Muscle layer of colon (tissue), 2 donors: ENCODE data around the gene CDK10.

Experiments
- H3K27ac ChIP-seq: one replicate; pipeline ENCODE4 v1.7.0; 2013; ENCODE audit warnings: low read depth, mild to moderate bottlenecking, low read length, moderate library complexity
- H3K27me3 ChIP-seq, 2 donors: one replicate each; pipeline ENCODE4 v1.7.0; 2013; ENCODE audit warnings: low read length in 2 of 2, mild to moderate bottlenecking in 2 of 2; ENCODE audit not compliant: insufficient read depth in 2 of 2, control insufficient read depth in 1 of 2
- H3K36me3 ChIP-seq: one replicate; pipeline ENCODE4 v1.7.0; 2013; ENCODE audit warnings: mild to moderate bottlenecking, low read length; ENCODE audit not compliant: insufficient read depth
- H3K4me1 ChIP-seq: one replicate; pipeline ENCODE4 v1.7.0; 2013; ENCODE audit warnings: mild to moderate bottlenecking, low read length; ENCODE audit not compliant: insufficient read depth
- H3K4me3 ChIP-seq, 2 donors: one replicate each; pipeline ENCODE4 v1.7.0; 2013; ENCODE audit warnings: low read length in 2 of 2, low read depth in 1 of 2, mild to moderate bottlenecking in 1 of 2, moderate library complexity in 1 of 2
- H3K9ac ChIP-seq: one replicate; pipeline ENCODE4 v1.7.0; 2013; ENCODE audit warnings: low read length
- H3K9me3 ChIP-seq: one replicate; pipeline ENCODE4 v1.7.0; 2013; ENCODE audit warnings: mild to moderate bottlenecking, low read length
- donor health status: abdominal sarcoma.
- donor health status: Adenocarcinoma of cecum.

Gene CDK10

GRCh38 chr16:89721546-89722391, 35.3 kb downstream of the CDK10 start:
- Histone ChIP-seq H3K9me3 (no peaks in the 10 kb centered on the region), H3K36me3 (peaks cover 22% of the 10 kb centered on the region), H3K27ac (peak overlapping the region; percentile 90), H3K27me3 (no peaks in the 10 kb centered on the region), H3K4me3 (peak overlapping the region; percentile 51 to 83), H3K9ac (no peak overlapping the region), H3K4me1 (peaks cover 14% of the 10 kb centered on the region)

DNA sequence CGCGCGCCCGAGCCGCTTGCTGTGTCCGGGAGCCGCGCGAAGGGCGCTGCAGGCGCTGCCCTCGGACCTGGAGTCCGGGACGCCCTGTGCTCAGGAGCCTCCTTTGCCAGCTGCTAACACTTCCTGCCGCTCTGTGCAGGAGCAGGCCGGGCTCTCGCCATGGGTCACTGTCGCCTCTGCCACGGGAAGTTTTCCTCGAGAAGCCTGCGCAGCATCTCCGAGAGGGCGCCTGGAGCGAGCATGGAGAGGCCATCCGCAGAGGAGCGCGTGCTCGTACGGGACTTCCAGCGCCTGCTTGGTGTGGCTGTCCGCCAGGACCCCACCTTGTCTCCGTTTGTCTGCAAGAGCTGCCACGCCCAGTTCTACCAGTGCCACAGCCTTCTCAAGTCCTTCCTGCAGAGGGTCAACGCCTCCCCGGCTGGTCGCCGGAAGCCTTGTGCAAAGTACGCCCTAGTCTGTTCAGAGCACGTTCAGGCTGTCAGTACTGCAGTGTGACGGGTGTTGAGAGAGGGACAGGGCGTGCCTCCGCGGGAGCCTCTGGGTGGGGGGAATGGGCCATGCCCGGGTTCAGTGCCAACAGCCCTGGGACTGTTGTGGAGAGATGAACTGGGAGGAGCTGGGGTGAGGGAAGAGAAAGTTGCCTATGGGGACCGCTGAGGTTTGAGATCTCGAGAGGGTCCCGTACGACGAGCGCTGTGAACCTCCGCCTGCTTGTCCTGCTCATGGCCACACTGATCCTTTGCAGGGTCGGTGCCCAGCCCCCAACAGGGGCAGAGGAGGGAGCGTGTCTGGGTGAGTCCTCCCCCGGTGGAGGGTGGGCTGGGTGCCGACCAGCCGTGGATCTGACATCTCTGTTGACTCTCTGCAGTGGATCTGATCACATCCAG, 36.1 kb downstream of the CDK10 start:
- Histone ChIP-seq H3K4me3 (peak overlapping the region; percentile 51 to 83), H3K4me1 (peaks cover 14% of the 10 kb centered on the region), H3K27ac (peak overlapping the region; percentile 90), H3K9me3 (no peaks in the 10 kb centered on the region), H3K27me3 (no peaks in the 10 kb centered on the region), H3K36me3 (peaks cover 30% of the 10 kb centered on the region), H3K9ac (no peak overlapping the region)

DNA sequence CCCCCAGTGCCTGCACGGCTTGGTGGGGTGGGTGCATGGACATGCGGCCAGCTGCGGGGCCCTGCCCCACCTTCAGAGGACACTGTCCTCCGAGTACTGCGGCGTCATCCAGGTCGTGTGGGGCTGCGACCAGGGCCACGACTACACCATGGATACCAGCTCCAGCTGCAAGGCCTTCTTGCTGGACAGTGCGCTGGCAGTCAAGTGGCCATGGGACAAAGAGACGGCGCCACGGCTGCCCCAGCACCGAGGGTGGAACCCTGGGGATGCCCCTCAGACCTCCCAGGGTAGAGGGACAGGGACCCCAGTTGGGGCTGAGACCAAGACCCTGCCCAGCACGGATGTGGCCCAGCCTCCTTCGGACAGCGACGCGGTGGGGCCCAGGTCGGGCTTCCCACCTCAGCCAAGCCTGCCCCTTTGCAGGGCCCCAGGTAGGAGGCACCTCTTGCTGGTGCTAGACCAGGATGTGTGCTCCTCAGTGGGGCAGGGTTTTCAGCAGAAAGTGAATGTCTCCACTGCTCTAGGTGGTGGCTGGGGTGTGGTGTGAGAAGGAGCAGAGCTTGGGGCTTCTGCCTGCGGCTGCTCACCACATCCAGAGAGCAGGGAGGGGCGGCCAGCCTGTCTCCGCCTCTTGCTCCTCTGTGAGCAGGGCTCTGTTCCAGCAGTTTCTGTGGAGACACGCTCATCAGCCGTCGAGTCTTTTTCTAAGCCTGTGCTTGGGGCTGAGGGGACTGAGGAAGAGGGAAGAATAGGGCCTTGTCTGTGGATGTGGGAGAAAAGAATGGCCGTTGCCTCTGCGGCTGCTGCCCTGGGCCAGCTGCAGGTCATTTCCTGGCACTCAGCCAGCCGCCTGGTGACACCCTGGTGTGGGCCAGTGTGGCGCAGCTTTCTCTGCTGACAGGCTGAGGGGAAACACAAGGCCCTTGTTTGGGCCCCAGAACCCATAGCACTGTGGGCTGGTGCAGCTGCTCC, 37.1 kb downstream of the CDK10 start:
- no peaks in the 10 kb centered on the region for H3K27me3 ChIP-seq
- H3K9ac ChIP-seq: no peak overlapping the region
- H3K4me3 ChIP-seq: peak overlapping the region in 1 of 2 donors; percentile 51
- no peak overlapping the region for H3K27ac ChIP-seq
- H3K36me3 ChIP-seq: peaks cover 36% of the 10 kb centered on the region
- no peaks in the 10 kb centered on the region for H3K9me3 ChIP-seq
- peaks cover 14% of the 10 kb centered on the region for H3K4me1 ChIP-seq

DNA sequence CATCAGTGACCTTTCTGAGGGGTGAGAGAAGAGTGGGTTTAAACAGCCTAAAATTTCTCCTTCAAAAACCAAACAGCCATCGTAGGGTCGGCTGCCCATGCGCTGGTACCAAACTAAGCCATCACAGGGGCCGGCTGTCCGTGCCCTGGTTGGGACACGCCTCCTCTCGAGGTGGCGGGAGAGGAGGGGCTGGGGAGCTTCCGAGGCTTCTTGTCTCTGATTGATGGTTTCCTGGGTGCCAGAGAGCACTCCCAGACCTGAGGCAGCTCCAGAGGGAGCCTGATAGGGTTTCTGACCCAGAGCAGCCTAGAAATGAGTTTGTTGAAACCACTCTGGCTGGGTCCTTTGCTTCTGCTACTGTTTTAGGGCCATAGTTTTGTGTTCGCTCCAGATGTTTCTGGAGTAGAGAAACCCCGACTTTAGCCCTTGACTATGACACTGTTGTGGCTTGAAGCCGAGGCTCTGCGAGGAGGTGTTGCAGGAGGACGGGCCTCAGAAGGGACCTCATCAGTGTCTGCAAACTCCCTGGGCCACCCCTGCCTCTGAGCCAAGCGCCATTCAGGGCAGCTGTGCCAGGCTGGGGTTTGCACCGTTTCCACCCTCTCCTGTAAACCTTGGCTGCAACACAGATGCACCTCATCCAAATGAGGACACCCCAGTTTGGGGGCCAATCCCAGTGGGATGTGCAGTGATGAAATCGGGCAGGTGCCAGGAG, 41.1 kb downstream of the CDK10 start:
- no peak overlapping the region for H3K27ac ChIP-seq
- no peaks in the 10 kb centered on the region for H3K27me3 ChIP-seq
- no peak overlapping the region for H3K4me3 ChIP-seq
- H3K9ac ChIP-seq: no peak overlapping the region
- peaks cover 9% of the 10 kb centered on the region for H3K4me1 ChIP-seq
- no peaks in the 10 kb centered on the region for H3K9me3 ChIP-seq
- H3K36me3 ChIP-seq: peaks cover 69% of the 10 kb centered on the region

DNA sequence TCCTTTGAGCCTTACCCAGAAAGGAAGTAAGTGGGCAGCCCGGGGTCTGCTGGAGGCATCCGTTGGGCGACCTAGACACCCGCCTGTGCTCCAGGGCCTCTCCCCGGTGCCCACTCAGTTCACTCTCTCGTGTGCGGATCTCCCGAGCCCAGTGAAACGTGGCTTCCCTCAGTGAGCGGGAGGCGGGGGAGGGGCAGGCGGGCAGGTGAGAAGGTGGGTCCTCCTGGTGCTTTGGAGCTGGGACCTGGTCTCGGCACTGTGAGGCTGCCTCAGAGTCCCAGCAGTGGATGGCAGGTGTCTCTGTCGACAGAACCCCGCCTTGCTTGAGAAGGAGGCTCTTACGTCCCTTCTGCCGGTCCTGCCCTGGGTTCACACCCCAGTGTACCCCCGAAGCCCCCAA, 42.8 kb downstream of the CDK10 start:
- Histone ChIP-seq H3K36me3 (peaks cover 69% of the 10 kb centered on the region), H3K9ac (no peak overlapping the region), H3K4me3 (no peak overlapping the region), H3K9me3 (no peaks in the 10 kb centered on the region), H3K4me1 (no peaks in the 10 kb centered on the region), H3K27ac (no peak overlapping the region), H3K27me3 (no peaks in the 10 kb centered on the region)

GRCh38 chr16:89729863-89730593, 43.5 kb downstream of the CDK10 start:
- Histone ChIP-seq H3K9ac (no peak overlapping the region), H3K4me3 (no peak overlapping the region), H3K9me3 (no peaks in the 10 kb centered on the region), H3K27ac (no peak overlapping the region), H3K27me3 (no peaks in the 10 kb centered on the region), H3K36me3 (peaks cover 72% of the 10 kb centered on the region), H3K4me1 (no peaks in the 10 kb centered on the region)

DNA sequence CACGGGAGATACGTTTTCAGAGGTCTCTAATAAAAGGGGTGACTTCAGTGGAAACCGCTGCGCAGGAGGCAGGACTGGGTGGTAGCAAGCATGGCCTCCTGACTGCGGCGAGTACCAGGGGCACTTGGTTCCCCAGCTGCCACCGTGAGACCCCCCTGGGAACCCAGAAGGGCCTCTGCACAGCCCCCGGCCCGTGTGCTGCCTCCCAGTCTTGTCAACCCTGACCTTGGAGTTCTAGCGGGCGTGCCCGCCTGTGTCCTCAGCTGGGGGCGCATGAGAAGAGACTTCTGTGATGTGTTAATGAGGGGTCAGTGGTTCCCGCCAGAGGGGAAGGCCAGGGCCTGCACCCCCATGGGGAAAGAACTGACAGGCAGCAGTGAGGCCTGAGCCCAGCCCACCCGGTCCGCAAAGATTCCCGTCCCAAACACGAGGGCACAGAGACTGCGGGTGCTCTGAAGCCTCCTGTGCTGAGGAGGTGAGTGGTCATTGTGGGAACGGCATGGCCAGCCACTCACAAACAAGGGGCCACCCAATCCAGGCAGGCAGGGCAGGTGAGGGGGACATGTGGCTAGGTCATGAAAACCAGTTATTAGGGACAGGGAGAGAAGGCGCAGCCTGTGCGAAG, 44.2 kb downstream of the CDK10 start:
- Histone ChIP-seq H3K9ac (no peak overlapping the region), H3K9me3 (no peaks in the 10 kb centered on the region), H3K4me3 (no peak overlapping the region), H3K4me1 (no peaks in the 10 kb centered on the region), H3K27ac (no peak overlapping the region), H3K27me3 (no peaks in the 10 kb centered on the region), H3K36me3 (peaks cover 79% of the 10 kb centered on the region)

DNA sequence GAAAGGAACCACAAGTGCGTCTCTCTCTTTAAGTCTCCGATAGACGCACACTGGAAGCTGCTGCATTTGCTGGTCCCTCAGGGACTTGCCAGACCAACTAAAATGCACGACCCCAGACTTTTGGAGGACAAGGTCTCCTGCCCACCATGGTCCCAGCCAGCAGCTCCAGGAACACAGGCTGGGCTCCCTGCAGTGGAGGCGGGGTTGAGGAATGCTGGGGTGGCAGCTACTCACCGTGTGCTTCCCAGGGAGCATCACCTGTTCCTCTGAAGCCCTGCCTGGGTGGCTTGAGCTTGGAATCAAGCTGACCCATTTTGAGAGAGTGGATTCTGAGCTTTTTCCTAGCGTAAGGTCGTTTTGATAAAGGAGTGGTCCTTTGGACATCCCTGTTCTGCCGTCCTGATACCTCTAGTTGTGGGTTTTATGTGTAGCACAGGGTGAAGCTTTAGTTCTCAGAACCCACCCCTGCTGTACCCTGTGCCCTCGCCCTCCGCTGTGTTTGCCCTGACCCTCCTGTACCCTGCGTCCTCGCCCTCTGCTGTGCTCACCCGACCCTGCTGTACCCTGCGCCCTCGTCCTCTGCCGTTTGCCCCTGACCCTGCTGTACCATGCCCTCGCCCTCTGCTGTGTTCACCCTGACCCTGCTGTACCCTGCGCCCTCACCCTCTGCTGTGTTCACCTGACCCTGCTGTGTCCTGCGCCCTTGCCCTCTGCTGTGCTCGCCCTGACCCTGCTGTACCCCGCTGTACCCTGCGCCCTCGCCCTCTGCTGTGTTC, 45.8 kb downstream of the CDK10 start:
- Histone ChIP-seq H3K27me3 (no peaks in the 10 kb centered on the region), H3K36me3 (peaks cover 89% of the 10 kb centered on the region), H3K27ac (no peak overlapping the region), H3K4me1 (no peaks in the 10 kb centered on the region), H3K4me3 (no peak overlapping the region), H3K9me3 (no peaks in the 10 kb centered on the region), H3K9ac (no peak overlapping the region)

GRCh38 chr16:89732918-89733242, 46.4 kb downstream of the CDK10 start:
- no peak overlapping the region for H3K27ac ChIP-seq
- H3K4me3 ChIP-seq: no peak overlapping the region
- H3K36me3 ChIP-seq: peaks cover 89% of the 10 kb centered on the region
- no peaks in the 10 kb centered on the region for H3K27me3 ChIP-seq
- no peaks in the 10 kb centered on the region for H3K4me1 ChIP-seq
- no peak overlapping the region for H3K9ac ChIP-seq
- H3K9me3 ChIP-seq: no peaks in the 10 kb centered on the region
